ENCODE measurements around the gene TMEM244. TPM values are rescaled to one million over a fixed set of nuclear protein-coding genes. Genes with fewer than 3 reads are reported as not detected.

Gene TMEM244
- total RNA-seq, 4 donors from 2014 or later, result not detected

- no peak for TF ChIP-seq CTCF (IDR thresholded peaks at IDR 0.05; ENCODE audit: low read depth)
These were observed 19.0 kb downstream of the TMEM244 start for GRCh38 chr6:129842137-129842536.

GRCh38 chr6:129835691-129836090 is 25.4 kb downstream of the TMEM244 start:
- TF ChIP-seq CTCF (IDR thresholded peaks at IDR 0.05; ENCODE audit: low read depth), result no peak

- no peak for TF ChIP-seq CTCF (IDR thresholded peaks at IDR 0.05; ENCODE audit: low read depth)
These were observed 28.8 kb downstream of the TMEM244 start for GRCh38 chr6:129832299-129832698.

GRCh38 chr6:129828229-129828628 is 32.9 kb downstream of the TMEM244 start:
- TF ChIP-seq CTCF (IDR thresholded peaks at IDR 0.05; ENCODE audit: low read depth), result no peak

GRCh38 chr6:129818251-129818650 is 42.9 kb downstream of the TMEM244 start:
- no peak for TF ChIP-seq CTCF (IDR thresholded peaks at IDR 0.05; ENCODE audit: low read depth)

GRCh38 chr6:129817821-129818220 is 43.3 kb downstream of the TMEM244 start:
- TF ChIP-seq CTCF (IDR thresholded peaks at IDR 0.05; ENCODE audit: low read depth), result no peak

- no peak for TF ChIP-seq CTCF (IDR thresholded peaks at IDR 0.05; ENCODE audit: low read depth)
These were observed 43.8 kb downstream of the TMEM244 start for GRCh38 chr6:129817332-129817731.

Data from subcutaneous adipose tissue (tissue), 4 donors.